ENCODE results near the gene C15orf62.

- TF ChIP-seq CTCF (IDR thresholded peaks at IDR 0.05): no peak
- no peak for TF ChIP-seq ZBTB21 (CRISPR knock-in tag; IDR thresholded peaks at IDR 0.05; ENCODE audit: borderline replicate concordance)
- TF ChIP-seq MLX (CRISPR knock-in tag; IDR thresholded peaks at IDR 0.05): no peak
- TF ChIP-seq AFF4 (CRISPR knock-in tag; IDR thresholded peaks at IDR 0.05; ENCODE audit: borderline replicate concordance): no peak
- TF ChIP-seq, protein P1, sequence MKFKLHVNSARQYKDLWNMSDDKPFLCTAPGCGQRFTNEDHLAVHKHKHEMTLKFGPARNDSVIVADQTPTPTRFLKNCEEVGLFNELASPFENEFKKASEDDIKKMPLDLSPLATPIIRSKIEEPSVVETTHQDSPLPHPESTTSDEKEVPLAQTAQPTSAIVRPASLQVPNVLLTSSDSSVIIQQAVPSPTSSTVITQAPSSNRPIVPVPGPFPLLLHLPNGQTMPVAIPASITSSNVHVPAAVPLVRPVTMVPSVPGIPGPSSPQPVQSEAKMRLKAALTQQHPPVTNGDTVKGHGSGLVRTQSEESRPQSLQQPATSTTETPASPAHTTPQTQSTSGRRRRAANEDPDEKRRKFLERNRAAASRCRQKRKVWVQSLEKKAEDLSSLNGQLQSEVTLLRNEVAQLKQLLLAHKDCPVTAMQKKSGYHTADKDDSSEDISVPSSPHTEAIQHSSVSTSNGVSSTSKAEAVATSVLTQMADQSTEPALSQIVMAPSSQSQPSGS (CRISPR knock-in tag; IDR thresholded peaks at IDR 0.05; ENCODE audit: borderline replicate concordance, low read depth): no peak
- TF ChIP-seq ZNF138 (CRISPR knock-in tag; conservative IDR thresholded peaks at IDR 0.05): no peak
- no peak for TF ChIP-seq ZNF423 (CRISPR knock-in tag; IDR thresholded peaks at IDR 0.05)
- no peak for TF ChIP-seq ZNF121 (CRISPR knock-in tag; IDR thresholded peaks at IDR 0.05)
- TF ChIP-seq SP1 (CRISPR knock-in tag; conservative IDR thresholded peaks at IDR 0.05): no peak
- TF ChIP-seq ELF4 (CRISPR knock-in tag; IDR thresholded peaks at IDR 0.05; ENCODE audit: low read depth): no peak
- TF ChIP-seq SMAD4 (CRISPR knock-in tag; IDR thresholded peaks at IDR 0.05): no peak
- TF ChIP-seq MAX (CRISPR knock-in tag; IDR thresholded peaks at IDR 0.05): no peak
These were observed 26.3 kb downstream of the C15orf62 start for GRCh38 chr15:40796041-40796440.
